ENCODE measurements around the gene VWA8. TPM values are rescaled to one million over a fixed set of nuclear protein-coding genes. Genes with fewer than 3 reads are reported as not detected.

The VWA8 gene
- total RNA-seq, 1 donor, result 21.4 TPM

DNA sequence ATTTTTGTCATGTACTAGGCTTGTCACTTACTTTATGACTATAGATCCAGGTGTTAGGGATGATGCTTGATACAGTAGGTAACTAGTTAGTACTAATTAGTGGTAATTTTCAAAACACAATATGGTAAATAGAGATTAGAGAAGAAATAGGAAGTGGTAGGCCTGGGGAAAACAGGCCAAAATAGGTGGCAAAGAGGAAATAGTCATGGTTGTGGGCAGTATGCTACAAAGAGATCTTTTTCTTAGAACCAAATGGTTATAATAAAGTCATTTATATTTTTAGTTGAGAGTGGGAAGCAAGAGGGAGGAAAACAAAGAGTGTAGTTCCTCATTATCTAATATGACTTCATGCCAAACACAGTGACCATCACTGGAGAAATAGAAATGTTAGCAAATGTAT lies 9.1 kb upstream of the VWA8 start:
- no peak overlapping the region for H3K27ac ChIP-seq (ENCODE audit: low read depth, low read length)
- no peak overlapping the region for H3K4me2 ChIP-seq (ENCODE audit: insufficient read depth, low read length)
- no peaks in the 10 kb centered on the region for H3K79me2 ChIP-seq (ENCODE audit: insufficient read depth, low read length)
- DNase-seq (ENCODE audit: insufficient read length, low spot score, missing footprints), result no peak
- H3K9me3 ChIP-seq (ENCODE audit: low read depth, low read length), result no peaks in the 10 kb centered on the region
- H3K4me3 ChIP-seq (ENCODE audit: insufficient read depth, low read length), result no peak overlapping the region
- TF ChIP-seq, protein P1, sequence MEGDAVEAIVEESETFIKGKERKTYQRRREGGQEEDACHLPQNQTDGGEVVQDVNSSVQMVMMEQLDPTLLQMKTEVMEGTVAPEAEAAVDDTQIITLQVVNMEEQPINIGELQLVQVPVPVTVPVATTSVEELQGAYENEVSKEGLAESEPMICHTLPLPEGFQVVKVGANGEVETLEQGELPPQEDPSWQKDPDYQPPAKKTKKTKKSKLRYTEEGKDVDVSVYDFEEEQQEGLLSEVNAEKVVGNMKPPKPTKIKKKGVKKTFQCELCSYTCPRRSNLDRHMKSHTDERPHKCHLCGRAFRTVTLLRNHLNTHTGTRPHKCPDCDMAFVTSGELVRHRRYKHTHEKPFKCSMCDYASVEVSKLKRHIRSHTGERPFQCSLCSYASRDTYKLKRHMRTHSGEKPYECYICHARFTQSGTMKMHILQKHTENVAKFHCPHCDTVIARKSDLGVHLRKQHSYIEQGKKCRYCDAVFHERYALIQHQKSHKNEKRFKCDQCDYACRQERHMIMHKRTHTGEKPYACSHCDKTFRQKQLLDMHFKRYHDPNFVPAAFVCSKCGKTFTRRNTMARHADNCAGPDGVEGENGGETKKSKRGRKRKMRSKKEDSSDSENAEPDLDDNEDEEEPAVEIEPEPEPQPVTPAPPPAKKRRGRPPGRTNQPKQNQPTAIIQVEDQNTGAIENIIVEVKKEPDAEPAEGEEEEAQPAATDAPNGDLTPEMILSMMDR (IDR thresholded peaks at IDR 0.05; ENCODE audit: extremely low read depth, low read depth, low read length), result no peak
- no peaks in the 10 kb centered on the region for H3K27me3 ChIP-seq (ENCODE audit: insufficient read depth, low read length)
- no peaks in the 10 kb centered on the region for H4K20me1 ChIP-seq (ENCODE audit: insufficient read depth, low read length)
- no peaks in the 10 kb centered on the region for H3K4me1 ChIP-seq (ENCODE audit: insufficient read depth, low read length)
- H2AFZ ChIP-seq (ENCODE audit: low read length), result no peak overlapping the region
- H3K36me3 ChIP-seq (ENCODE audit: insufficient read depth, low read length), result no peaks in the 10 kb centered on the region

DNA sequence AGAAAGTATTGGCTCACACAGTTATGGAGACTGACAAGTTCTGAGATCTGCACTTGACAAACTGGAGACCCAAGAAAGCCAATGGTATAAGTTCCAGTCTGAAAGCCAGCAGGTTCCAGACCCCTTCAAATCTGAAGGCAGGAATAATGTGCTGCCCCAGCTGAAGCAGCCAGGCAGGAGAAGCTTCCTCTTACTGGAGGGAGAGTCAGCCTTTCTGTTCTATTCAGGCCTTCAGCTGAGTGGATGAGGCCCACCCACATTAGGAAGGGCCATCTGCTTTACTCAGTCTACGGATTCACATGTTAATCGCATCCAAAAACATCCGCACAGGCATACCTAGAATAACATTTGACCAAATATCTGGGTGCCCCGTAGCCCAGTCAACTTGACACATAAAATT lies 8.2 kb upstream of the VWA8 start:
- no peaks in the 10 kb centered on the region for H3K4me1 ChIP-seq (ENCODE audit: insufficient read depth, low read length)
- no peak overlapping the region for H3K27ac ChIP-seq (ENCODE audit: low read depth, low read length)
- no peaks in the 10 kb centered on the region for H3K27me3 ChIP-seq (ENCODE audit: insufficient read depth, low read length)
- DNase-seq (ENCODE audit: insufficient read length, low spot score, missing footprints), result no peak
- H3K79me2 ChIP-seq (ENCODE audit: insufficient read depth, low read length), result no peaks in the 10 kb centered on the region
- TF ChIP-seq, protein P1 (IDR thresholded peaks at IDR 0.05; ENCODE audit: extremely low read depth, low read depth, low read length), result no peak
- no peak overlapping the region for H3K4me2 ChIP-seq (ENCODE audit: insufficient read depth, low read length)
- H4K20me1 ChIP-seq (ENCODE audit: insufficient read depth, low read length), result no peaks in the 10 kb centered on the region
- H3K9me3 ChIP-seq (ENCODE audit: low read depth, low read length), result no peaks in the 10 kb centered on the region
- H3K36me3 ChIP-seq (ENCODE audit: insufficient read depth, low read length), result no peaks in the 10 kb centered on the region
- no peak overlapping the region for H2AFZ ChIP-seq (ENCODE audit: low read length)
- no peak overlapping the region for H3K4me3 ChIP-seq (ENCODE audit: insufficient read depth, low read length)

DNA sequence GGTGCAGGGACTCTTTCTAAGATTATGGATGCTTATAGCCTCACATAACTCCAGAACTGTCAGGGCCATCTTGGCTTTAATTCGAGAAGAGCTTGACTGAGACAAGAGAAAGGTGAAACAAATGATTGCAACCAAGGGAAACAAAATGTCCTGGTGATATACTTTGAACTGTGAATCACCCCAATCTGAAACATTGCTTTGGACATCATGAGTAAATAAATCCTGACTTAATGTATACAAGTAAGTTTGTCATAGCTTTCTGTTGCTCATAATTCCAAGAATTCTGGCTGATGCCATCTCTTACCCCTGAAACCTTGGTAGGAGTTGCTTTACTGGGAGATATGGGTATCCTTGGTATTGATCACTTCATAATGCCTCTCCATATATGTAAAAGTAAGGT lies 5.8 kb upstream of the VWA8 start:
- no peak for DNase-seq (ENCODE audit: insufficient read length, low spot score, missing footprints)
- Histone ChIP-seq H3K4me3 (ENCODE audit: insufficient read depth, low read length) (no peak overlapping the region), H4K20me1 (ENCODE audit: insufficient read depth, low read length) (no peaks in the 10 kb centered on the region), H3K4me1 (ENCODE audit: insufficient read depth, low read length) (peaks cover 3% of the 10 kb centered on the region), H3K27ac (ENCODE audit: low read depth, low read length) (no peak overlapping the region), H2AFZ (ENCODE audit: low read length) (no peak overlapping the region), H3K27me3 (ENCODE audit: insufficient read depth, low read length) (no peaks in the 10 kb centered on the region), H3K4me2 (ENCODE audit: insufficient read depth, low read length) (no peak overlapping the region), H3K9me3 (ENCODE audit: low read depth, low read length) (no peaks in the 10 kb centered on the region), H3K36me3 (ENCODE audit: insufficient read depth, low read length) (no peaks in the 10 kb centered on the region), H3K79me2 (ENCODE audit: insufficient read depth, low read length) (no peaks in the 10 kb centered on the region)
- TF ChIP-seq, protein P1 (IDR thresholded peaks at IDR 0.05; ENCODE audit: extremely low read depth, low read depth, low read length), result no peak

DNA sequence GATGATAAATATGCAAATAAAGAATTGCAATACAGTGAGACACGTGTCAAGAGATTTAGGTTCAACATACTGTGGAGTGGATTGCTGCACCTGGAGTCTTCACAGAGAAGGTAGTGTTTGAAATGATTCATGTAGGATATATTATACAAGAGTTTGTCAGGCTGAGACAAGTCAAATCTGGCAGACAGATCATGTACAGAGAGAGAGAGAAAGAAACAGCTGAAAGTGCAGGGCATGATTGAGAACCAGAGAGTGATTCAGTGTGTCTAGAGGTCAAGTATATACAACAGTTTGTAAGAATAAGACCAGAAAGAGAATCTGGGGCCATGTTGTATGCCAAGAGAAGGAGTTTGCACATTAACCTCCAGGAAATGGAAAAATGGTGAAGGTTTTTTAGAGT lies 2.1 kb upstream of the VWA8 start:
- H4K20me1 ChIP-seq (ENCODE audit: insufficient read depth, low read length), result no peaks in the 10 kb centered on the region
- H3K4me3 ChIP-seq (ENCODE audit: insufficient read depth, low read length), result no peak overlapping the region
- no peaks in the 10 kb centered on the region for H3K9me3 ChIP-seq (ENCODE audit: low read depth, low read length)
- H3K4me2 ChIP-seq (ENCODE audit: insufficient read depth, low read length), result no peak overlapping the region
- DNase-seq (ENCODE audit: insufficient read length, low spot score, missing footprints), result no peak
- H3K79me2 ChIP-seq (ENCODE audit: insufficient read depth, low read length), result peaks cover 25% of the 10 kb centered on the region
- peaks cover 16% of the 10 kb centered on the region for H3K4me1 ChIP-seq (ENCODE audit: insufficient read depth, low read length)
- H3K27me3 ChIP-seq (ENCODE audit: insufficient read depth, low read length), result no peaks in the 10 kb centered on the region
- H3K27ac ChIP-seq (ENCODE audit: low read depth, low read length), result no peak overlapping the region
- no peaks in the 10 kb centered on the region for H3K36me3 ChIP-seq (ENCODE audit: insufficient read depth, low read length)
- TF ChIP-seq, protein P1 (IDR thresholded peaks at IDR 0.05; ENCODE audit: extremely low read depth, low read depth, low read length), result no peak
- H2AFZ ChIP-seq (ENCODE audit: low read length), result no peak overlapping the region
